ENCODE measurements around the gene TICAM2.

GRCh38 chr5:115545351-115545882, 56.9 kb downstream of the TICAM2 start:
- no peak for TF ChIP-seq CTCF (IDR thresholded peaks at IDR 0.05)
- TF ChIP-seq POLR2A (IDR thresholded peaks at IDR 0.05): no peak

Measured in Peyer's patch (tissue), 4 donors.